ENCODE results near the gene SEMA5B. TPM values are rescaled to one million over a fixed set of nuclear protein-coding genes. Genes with fewer than 3 reads are reported as not detected.

SEMA5B gene
- total and polyA plus RNA-seq, 2 donors (not counting 3 experiments of a cell fraction or from before 2014, with no cell fraction given), result 0.07 TPM; not detected in 1

DNA sequence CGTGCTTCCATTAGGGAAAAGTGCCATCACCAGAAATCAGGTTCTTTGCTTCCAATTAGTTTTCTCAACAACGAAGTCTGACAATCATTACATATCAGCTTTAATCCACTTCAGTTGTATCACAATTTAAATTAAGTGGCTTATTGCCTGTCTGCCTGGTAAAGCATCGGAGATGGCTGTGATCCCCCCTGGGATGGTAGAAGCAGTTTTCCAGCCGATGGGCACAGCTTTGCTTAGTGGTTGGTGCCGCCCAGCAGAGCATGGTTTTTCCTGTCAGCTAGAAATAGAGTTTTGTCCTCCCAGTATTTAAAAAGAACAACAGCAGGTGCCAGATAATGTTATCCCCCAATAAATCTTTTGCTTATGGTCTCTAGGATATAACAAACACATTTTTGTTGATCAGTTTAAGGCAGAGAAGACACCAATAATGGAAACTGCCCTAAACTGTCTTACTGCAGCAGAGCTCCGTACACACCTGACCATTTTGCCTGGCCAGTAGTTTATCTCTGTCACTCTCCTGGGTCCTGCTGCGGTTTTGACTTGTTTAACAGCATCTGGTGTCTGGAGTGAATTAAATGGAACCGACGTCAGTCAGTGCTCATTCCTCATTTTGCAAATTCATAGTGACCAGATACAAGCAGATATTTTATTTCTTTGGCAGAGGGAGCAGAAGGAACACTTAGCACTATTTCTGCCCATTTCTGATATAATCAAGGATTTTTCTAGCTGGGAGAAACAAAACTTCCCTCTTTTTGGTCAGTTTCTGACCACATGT lies 153.6 kb downstream of the SEMA5B start:
- POLR2A ChIA-PET, result interaction anchor here (0.7 kb wide), 1 partner anchor 12 kb away, joined by 3 read pairs; no protein-coding TSS in a partner anchor
- no peak overlapping the region for H3K27ac ChIP-seq (ENCODE audit: insufficient read depth, low read depth, low read length)
- dilution Hi-C loops (cut with MboI; ENCODE audit: extremely low pct_ligation_motif_present, low sequenced_read_pairs), result no loop called here

More for the DNA sequence above, 153.6 kb downstream of the SEMA5B start:
- no peaks in the 10 kb centered on the region for H4K20me1 ChIP-seq (replicated peaks; ENCODE audit: control insufficient read depth, extremely low read depth, insufficient read depth, low read length)
- no peak overlapping the region for H3K9ac ChIP-seq (replicated peaks; ENCODE audit: extremely low read depth, insufficient read depth, low read length)
- no peak overlapping the region for H3K4me3 ChIP-seq (replicated peaks in 1 of 3; ENCODE audit: insufficient read depth in 1 of 3, low read depth in 1 of 3, low read length in 3 of 3)
- FAIRE-seq, result no peak
- H2AFZ ChIP-seq (ENCODE audit: low read depth, low read length), result no peak overlapping the region
- intact Hi-C loops (cut with micrococcal nuclease), result no loop called here
- no peaks in the 10 kb centered on the region for H3K9me3 ChIP-seq (replicated peaks; ENCODE audit: control insufficient read depth, insufficient read depth, low read length)
- no peaks in the 10 kb centered on the region for H3K79me2 ChIP-seq (ENCODE audit: control insufficient read depth, insufficient read depth, low read length)
- CTCF ChIA-PET, result no interaction called here
- peaks cover 6% of the 10 kb centered on the region for H3K4me1 ChIP-seq (ENCODE audit: control insufficient read depth, extremely low read depth, insufficient read depth, low read length)
- no peak for DNase-seq (ENCODE audit: low read depth, low spot score)
- no peak for TF ChIP-seq POLR2A (IDR thresholded peaks at IDR 0.05; ENCODE audit: low read depth, low read length)
- TF ChIP-seq MYC (IDR thresholded peaks at IDR 0.05; ENCODE audit: low read depth, low read length), result no peak
- no peak for TF ChIP-seq POLR2AphosphoS5 (IDR thresholded peaks at IDR 0.05; ENCODE audit: insufficient read depth, low read depth, low read length)
- no peak for TF ChIP-seq CTCF (IDR thresholded peaks at IDR 0.05; ENCODE audit: extremely low read depth in 1 of 2, insufficient read depth in 1 of 2, low read depth in 1 of 2, low read length in 2 of 2)
- TF ChIP-seq, protein P1, sequence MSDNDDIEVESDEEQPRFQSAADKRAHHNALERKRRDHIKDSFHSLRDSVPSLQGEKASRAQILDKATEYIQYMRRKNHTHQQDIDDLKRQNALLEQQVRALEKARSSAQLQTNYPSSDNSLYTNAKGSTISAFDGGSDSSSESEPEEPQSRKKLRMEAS (IDR thresholded peaks at IDR 0.05; ENCODE audit: insufficient read depth, insufficient read length), result no peak
- TF ChIP-seq FOS (IDR thresholded peaks at IDR 0.05; ENCODE audit: borderline replicate concordance, insufficient read depth, low read length), result no peak
- no peak for TF ChIP-seq JUN (IDR thresholded peaks at IDR 0.05; ENCODE audit: borderline replicate concordance, insufficient read depth, insufficient read length, low read depth)
- no peak for TF ChIP-seq GATA2 (IDR thresholded peaks at IDR 0.05; ENCODE audit: insufficient read depth, insufficient read length, low read depth, low read length)
- TF ChIP-seq EZH2 (IDR thresholded peaks at IDR 0.05; ENCODE audit: borderline replicate concordance, low read depth, low read length, severe bottlenecking), result no peak
- no peaks in the 10 kb centered on the region for H3K27me3 ChIP-seq (ENCODE audit: control insufficient read depth in 2 of 2, insufficient read depth in 2 of 2, low read length in 2 of 2)
- no peaks in the 10 kb centered on the region for H3K36me3 ChIP-seq (ENCODE audit: control insufficient read depth in 2 of 2, extremely low read depth in 1 of 2, insufficient read depth in 2 of 2, low read length in 2 of 2)
- no peaks in the 10 kb centered on the region for H3K9me1 ChIP-seq (replicated peaks; ENCODE audit: control insufficient read depth, extremely low read depth, insufficient read depth, low read length)
- no TSS peak for BruUV-seq (replicated peaks)
- H3K4me2 ChIP-seq (ENCODE audit: insufficient read depth, low read length), result no peak overlapping the region

Data from endothelial cell of umbilical vein (primary cell).